ENCODE data around the gene CLDN9.

CLDN9 gene

DNA sequence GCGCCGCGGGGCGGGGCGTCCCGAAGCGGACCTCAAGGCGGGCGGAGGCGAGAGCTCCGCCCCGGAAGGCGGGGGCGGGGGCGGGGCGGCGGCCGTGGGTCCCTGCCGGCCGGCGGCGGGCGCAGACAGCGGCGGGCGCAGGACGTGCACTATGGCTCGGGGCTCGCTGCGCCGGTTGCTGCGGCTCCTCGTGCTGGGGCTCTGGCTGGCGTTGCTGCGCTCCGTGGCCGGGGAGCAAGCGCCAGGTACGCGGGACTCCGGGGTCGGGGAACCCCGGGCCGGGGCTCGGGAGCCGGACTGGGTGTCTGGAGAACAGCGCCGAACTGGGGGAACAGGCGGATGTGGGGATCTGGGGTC is 7.5 kb downstream of the CLDN9 start, which contains the start of gene TNFRSF12A:
TNFRSF12A (plus strand) TSS at position 122 of the 357 bp plus-strand sequence; CDS start at position 152, 30 bp downstream.
- no peak for DNase-seq

DNA sequence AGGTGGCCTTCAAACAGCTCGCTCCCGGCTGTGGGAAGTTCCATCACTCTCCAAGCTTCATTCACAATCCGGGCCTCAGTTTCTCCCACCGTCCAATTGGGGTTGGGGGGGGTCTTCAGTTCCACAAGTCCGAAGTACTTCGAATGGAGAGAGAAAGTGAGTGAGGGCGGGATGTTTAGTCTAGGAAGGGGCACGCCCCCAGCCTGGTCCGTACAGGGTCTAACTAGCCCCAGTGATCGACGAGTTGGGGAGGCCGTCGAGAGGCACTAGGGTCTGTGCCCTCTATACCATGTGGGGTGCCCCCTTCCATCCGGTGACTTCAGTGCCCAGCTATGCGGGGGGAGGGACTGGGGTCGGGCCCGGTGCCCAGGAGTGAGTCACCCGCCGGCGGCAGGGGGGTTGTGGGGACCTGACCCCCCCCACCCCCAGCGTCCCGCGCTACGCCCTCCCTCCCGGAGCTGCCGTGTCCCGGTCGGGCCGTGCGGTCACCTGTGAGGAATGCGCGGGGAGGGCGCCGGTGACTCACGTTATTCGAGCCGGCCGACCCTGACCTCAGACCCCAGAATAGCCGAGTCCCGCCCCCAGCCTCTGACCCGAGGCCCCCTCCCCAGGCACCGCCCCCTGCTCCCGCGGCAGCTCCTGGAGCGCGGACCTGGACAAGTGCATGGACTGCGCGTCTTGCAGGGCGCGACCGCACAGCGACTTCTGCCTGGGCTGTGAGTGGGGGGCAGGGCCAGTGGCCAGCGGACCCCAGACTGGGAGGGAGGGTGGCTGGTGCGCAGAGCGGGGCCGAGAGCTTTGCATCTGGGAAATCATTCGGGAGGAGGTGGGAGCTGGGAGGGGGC is 8.1 kb downstream of the CLDN9 start:
- no peak for DNase-seq

DNA sequence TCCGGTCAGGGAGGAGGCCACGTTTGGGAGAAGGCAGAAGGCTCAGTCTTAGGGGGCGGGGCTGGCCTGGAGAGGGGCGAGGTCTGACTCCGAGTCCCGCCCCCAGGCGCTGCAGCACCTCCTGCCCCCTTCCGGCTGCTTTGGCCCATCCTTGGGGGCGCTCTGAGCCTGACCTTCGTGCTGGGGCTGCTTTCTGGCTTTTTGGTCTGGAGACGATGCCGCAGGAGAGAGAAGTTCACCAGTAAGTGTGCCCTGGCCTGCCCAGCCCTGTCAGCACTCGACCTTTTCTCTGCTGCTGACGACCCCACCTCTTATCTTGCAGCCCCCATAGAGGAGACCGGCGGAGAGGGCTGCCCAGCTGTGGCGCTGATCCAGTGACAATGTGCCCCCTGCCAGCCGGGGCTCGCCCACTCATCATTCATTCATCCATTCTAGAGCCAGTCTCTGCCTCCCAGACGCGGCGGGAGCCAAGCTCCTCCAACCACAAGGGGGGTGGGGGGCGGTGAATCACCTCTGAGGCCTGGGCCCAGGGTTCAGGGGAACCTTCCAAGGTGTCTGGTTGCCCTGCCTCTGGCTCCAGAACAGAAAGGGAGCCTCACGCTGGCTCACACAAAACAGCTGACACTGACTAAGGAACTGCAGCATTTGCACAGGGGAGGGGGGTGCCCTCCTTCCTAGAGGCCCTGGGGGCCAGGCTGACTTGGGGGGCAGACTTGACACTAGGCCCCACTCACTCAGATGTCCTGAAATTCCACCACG is 8.9 kb downstream of the CLDN9 start:
- DNase-seq = no peak

DNA sequence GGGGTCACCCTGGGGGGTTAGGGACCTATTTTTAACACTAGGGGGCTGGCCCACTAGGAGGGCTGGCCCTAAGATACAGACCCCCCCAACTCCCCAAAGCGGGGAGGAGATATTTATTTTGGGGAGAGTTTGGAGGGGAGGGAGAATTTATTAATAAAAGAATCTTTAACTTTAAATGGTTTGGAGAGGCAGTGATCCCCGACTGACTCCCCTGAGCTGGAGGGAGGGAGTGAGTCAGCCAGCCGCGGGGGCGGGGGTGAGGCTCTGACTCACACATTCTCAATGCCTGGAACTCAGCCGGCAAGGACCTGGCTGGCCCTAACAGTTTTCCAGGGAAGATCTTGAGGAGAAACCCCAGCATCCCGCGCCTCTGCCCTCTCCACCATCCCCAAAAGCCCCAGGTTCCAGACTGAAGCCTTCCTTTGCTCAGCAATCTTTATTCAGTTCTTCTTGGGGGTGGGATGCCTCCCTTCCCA is 9.5 kb downstream of the CLDN9 start:
- no peak for DNase-seq

DNA sequence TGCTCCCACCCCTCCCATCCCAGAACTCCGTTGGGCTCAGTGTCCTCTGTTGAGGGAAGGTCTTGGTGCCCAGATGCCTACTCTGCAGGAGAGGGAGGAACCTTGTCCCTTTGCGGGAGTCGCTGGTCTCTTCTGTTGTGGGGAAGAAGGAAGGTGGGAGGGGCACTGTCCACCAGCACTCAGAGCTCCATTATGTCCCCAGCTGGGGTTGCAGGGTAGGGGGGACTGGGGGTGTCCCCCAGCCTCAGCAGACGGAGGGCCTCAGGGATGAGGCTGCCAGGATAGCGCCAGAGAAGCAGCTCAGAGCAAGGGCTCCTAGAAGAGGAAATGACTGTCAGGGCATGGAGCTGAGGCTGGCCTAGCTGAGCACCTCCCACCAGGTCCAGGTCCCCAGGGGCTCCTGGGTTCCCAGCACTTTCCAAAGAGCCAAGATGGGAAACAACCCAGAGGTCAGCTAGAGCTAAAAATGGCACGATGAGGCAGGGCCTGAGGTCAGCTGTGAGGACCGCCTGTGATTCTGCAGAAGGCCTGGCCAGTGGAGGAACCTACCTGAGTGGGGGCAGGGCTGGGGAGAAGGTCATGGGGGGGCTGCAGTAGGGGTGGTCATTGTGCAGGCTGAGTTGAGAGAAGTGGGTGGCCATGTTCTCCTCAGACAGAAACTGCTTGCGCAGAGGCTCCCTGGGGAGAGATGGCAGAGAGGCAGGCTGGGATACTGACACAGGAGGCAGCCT is 10.1 kb downstream of the CLDN9 start:
- DNase-seq = no peak

DNA sequence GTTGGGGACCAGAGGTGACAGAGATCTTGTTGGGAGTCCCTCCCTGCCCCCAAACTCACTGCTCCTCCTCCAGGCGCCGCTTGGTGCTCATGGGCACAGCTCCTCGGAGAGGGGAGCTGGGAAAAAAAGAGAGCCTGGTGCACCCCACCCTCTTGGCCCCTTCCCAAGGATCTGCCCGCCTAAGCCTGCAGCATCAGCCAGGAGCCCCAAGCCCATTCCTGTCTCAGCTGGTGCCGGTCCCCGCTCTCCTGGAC is 10.6 kb downstream of the CLDN9 start:
- DNase-seq = no peak

DNA sequence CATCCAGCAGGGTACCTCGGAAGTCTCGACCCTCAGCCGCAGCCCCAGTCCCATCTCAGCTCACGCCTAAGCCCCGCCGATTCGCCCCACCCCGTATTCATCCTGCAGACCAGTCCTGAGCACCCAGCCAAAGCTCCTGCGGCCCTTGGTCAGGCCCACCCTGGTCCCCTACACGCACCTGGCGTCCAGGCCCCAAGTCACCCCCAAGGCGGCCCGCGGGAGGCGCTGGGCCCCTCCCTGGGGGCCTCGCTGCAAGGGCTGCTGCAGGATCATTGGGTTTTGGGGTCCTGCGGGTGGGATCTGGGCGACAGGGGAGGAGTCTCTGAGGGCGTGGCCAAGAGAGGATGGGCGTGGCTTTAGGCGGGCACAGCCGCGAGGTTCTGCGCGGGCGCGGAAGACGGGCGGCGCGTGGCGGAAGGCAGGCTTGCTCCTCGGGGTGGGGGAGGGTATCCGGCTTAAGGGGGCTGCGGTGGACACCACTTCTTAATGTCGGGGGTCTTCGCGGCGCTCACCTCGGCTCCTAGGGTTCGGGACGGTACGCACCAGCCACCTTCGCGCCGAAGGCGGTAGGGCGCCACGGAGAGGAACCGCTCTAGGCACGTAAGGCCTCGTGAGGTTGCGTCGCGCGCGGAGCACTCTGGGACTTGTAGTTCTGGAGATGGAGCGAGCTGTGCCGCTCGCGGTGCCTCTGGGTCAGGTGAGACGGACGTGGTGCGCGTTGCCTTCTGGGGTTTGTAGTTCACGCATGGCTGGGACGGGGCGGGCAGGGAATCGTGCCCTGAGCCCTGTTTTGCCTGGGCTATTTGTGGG is 11.2 kb downstream of the CLDN9 start, which contains the start of the genes HCFC1R1 and THOC6:
HCFC1R1 (minus strand) TSS at position 274 of the 810 bp plus-strand sequence; CDS start at position 273, 1 bp downstream.
THOC6 (plus strand) TSS at position 367 of the 810 bp plus-strand sequence; CDS start at position 659, 292 bp downstream.
- DNase-seq = peak; percentile 80 to 85

DNA sequence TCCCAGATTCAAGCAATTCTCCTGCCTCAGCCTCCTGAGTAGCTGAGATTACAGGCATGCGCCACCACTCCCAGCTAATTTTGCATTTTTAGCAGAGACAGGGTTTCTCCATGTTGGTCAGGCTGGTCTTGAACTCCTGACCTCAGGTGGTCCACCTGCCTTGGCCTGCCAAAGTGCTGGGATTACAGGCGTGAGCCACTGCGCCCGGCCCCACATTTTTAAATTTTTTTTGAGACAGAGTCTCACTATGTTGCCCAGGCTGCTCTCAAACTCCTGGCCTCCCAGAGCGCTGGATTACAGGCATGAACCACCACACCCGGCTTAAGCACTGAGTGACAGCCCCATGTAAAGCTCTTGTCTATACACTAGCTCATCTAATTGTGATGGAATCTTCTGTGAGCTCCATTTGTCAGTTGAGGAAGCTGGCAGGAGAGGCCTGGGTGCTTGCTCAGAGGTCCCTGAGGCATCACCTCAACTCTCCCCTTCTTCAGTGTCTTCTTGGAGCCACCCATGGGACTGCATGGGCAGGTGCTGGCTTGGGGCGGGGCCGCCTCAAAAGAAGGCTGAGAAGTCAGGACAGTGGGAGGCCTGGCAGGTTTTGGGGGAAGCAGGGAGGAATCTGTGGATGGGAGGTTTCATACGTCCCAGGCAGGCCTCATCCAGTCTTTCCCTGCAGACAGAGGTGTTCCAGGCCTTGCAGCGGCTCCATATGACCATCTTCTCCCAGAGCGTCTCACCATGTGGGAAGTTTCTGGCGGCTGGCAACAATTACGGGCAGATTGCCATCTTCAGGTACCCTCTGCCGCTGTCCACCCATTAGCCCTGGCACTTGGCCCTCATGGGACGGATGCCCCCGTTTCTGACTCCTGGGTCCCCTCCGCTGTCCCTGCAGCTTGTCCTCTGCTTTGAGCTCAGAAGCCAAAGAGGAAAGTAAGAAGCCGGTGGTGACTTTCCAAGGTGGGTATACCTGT is 12.6 kb downstream of the CLDN9 start:
- DNase-seq = no peak

DNA sequence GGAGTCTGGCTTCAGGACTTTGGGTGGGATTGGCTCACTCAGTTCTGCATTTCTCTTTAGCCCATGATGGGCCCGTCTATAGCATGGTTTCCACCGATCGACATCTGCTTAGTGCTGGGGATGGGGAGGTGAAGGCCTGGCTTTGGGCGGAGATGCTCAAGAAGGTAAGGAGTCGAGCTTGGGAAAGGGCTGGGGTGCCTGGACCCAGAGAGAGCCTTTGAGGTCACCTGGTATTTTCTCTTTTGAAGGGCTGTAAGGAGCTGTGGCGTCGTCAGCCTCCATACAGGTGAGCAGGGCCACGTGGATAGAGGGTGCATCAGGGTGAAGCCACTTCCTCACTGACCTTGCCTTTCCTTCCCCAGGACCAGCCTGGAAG is 13.3 kb downstream of the CLDN9 start:
- DNase-seq = no peak

DNA sequence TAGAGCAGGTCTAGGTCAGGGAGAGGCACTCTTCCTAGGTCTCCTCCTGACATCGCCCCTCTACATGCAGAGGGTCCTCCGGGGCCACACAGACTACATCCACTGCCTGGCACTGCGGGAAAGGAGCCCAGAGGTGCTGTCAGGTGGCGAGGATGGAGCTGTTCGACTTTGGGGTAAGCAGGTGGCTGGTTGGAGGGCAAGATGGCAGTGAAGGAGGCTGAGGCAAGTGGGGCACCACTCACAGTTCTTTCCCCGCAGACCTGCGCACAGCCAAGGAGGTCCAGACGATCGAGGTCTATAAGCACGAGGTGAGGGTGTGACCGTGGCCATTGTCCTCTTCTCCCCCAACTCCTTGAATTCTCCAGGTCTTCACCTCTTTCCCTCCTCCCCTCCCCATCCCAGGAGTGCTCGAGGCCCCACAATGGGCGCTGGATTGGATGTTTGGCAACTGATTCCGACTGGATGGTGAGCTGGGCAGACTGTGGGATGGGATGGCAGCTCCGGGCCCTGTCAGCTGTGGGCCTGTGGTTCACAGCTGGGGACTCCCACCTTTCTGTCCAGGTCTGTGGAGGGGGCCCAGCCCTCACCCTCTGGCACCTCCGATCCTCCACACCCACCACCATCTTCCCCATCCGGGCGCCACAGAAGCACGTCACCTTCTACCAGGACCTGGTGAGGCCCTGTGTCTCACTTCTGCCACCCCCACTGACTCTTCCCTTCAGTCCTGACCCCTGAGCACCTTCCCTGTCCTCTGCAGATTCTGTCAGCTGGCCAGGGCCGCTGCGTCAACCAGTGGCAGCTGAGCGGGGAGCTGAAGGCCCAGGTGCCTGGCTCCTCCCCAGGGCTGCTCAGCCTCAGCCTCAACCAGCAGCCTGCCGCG is 14.1 kb downstream of the CLDN9 start:
- DNase-seq = no peak

DNA sequence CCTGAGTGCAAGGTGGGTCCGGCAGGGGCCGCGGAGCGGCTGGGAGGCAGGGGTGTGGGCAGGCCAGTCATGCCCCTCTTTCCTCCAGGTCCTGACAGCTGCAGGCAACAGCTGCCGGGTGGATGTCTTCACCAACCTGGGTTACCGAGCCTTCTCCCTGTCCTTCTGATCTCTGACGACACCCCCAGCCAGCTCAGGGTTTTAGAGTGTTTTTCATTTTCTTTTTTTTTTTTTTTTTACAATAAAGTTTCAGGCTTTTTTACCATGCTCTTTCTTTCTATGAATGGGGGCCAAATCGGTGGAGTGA is 14.7 kb downstream of the CLDN9 start:
- no peak for DNase-seq

DNA sequence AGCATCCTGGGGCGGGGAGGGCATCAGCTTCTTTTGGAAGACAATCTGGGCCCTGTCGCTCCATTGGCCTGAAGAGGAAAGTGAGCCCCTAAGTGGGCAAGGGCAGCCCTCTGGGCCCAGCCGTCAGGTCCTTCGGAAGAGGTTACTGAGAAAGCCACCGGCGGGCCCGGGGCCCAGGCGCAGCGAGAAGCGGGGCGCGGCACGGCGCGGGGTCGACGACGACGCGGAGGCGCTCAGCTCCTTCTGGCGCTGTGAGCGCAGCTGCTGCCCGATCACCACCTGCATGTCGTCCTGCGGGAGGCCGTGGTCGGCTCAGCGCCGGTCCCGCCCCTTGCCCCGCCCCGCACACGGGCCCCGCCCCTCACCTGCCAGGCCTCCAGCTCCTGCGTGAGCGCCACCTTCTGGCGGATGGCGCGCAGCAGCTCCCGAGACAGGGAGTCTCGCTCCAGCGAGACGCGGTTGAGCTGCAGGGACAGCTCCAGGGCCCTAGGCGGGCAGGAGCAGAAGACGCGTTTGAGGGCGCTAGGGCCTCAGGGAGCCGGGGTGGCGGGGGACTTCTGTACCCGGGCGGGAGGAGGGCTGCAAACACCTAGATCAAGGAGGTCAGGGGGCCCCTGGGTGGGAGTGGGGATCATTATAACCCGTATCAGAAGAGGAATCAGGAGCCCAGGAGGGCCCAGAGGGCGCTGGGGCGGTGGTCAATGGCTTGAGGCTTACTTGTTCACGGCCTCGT is 15.4 kb downstream of the CLDN9 start:
- peak; percentile 16 to 51 for DNase-seq

DNA sequence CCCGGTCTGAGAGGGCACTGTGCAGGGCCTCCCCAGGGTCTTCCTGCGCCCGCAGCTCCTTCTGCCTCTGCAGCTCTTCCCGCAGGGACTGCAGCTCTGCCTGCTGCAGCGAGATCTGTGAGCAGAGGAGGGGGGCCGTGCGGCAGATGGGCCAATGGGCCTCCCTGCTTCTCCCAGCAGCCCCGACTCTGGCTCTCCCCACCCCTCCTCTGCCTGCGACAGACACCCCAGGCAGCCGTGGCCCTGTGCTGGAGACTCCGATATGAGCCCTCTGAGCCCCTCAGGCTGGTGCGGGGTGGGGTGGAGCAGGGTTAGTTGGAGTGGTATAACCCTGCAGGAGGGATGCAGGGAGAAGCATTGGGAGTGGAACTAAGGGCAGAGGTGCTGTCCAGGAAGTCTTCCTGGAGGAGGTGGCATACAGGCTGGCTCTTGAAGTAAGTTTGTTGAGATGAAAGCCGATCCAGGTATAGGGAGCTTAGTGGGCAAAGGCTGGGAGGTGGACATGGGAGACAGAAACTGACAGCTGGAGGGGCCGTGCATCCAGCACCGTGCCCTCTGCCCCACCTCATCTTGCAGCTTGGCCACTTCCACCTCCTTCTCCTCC is 16.1 kb downstream of the CLDN9 start:
- no peak for DNase-seq

DNA sequence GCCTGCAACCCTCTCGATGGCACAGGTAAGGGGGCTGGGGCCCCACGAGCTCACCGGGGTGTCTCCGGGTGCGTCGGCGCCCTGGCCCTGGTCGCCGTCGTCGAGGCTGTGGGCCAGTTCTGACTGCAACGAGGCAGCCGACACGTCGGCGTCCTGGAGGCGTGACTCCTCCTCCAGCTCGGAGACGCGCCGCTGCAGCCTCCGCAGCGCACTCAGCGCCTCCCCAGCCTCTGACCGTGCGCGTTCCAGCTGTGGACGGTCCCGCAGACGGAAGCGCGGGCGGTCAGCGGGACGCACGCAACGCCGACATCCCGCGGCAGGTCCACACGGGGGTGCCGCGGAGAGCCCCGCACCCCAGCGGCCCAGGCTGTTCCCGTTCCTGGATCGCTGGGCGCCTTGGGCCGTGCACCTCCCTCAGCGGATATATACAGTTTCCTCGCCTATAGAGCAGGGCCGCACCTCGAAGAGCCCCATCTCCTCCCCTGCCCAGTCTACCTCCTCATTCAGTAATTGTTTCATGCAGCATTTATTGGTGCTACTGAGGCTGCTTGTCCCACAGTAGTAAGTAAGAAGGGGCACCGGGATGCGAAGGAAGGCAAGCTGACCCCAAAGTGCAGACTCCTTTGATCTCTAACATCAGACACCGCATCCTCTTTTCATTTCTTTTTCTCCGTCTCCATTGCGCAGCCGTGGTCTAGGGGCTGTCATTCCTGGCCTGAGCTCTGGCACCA is 16.9 kb downstream of the CLDN9 start:
- DNase-seq = no peak

DNA sequence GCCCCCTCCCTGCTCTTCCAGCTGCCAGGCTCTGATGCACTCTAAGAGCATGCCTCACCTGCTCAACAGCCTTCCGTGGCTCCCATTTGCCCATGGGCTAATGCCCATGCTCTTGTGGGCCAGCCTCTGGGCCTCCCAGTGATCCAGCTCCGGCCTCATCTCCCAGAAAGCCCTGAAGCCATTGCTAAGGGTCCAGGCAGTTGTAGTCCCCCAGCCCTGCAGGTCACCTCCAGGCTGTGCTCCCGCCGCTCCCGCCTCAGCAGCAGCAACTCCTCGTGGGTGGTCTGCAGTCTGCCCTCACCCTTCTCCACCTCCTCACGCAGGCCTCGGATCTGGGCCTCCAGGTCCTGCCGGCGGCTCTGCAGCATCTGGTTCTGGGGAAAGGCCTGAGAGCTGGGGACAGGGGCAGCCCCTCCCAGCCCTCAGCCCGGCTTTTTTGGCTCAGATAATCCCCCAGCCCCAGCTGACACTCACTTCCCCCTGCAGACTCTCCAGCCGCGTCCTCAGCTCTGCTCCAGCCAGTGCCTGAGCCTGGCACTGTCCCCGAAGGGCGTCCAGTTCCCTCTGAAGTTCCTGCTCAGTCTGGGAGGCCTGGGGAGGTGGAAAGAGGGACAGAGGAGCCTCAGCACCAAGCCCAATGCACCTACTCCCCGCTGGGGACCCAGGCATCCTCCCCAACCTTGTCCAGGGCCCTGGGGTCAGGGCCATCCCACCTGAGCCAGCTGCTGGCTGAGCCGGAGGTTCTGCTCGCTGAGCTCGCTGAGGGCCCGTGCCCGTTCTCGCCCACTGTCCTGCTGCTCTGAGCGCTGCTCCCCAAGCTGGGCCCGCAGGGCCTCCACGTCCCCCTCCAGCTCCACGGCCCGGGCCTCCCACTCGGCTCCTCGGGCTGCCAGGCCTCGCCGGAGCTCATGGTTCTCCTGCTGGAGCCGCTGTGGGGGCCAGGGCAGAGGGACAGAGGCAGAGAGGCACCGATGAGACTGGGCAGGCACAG is 17.8 kb downstream of the CLDN9 start:
- no peak for DNase-seq

DNA sequence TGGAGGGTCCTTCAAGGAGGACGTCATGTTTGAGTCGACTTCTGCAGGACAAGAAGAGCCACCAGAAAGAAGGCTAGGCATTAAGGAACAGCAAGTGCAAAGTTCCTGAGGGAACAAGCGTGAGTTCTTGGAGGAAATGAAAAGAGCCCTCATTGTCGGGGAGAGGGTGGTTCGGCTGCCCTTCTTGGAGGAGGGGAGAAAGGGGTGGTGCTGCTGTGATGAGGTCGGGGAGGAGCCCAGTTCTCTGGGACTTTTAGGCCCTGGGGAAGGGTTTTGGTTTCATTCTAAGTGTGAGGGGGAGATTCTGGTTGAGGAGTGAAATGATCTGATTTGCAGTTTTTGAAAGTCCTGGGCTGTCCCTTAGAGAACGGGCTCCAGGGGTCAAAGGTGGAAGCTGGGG is 19.9 kb downstream of the CLDN9 start:
- no peak for DNase-seq

DNA sequence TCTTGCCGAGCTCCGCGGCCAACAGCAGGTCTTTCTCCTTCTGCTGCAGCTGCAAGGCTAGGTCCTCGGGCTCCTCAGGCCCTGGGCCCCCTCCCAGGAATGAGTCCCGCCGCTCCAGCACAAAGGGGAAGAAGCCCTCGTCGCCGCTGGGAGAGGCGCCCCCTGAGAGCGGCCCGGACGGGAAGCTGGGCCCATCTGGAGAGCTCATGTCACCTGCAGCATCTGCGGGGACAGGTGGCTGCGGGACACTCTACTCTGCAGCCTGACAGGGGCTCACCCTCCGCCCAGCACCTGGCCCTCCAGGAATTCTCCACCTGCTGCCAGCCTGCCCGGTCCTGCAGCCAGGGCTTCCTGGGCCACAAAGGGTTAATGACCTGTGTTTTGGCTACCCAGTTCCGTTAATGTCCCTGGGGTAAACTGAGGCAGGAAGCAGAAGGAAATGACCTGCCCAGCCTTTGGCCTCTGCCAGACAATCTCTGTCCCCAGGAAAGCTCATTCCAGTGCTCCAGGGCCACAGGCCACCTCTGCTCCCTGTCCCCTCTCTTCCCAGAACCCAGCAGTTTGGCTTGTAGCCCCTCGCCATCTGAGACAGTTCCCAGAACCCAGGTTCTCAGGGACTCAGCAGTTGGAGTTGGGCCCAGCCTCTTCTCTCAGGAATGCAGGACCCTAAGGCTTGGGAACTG is 22.7 kb downstream of the CLDN9 start:
- DNase-seq = no peak
